WTC11 (cell line): ENCODE results near the gene APLF. TPM values are rescaled to one million over a fixed set of nuclear protein-coding genes. Genes with fewer than 3 reads are reported as not detected.

Experiments used
- ATAC-seq: fragments of 200-7000 bp; cut with Tn5 transposase; 2 replicates; pipeline ENCODE4 v1.10.0; 2021; ENCODE audit warnings: mild to moderate bottlenecking, moderate library complexity
- CTCF ChIA-PET: fragments of 300-600 bp; sonication (Branson Sonifier 250); formaldehyde crosslinking; loops from one replicate; lab custom pipeline; 2021; ENCODE audit warnings: antibody characterized with exemption; lab: Charles Lee
- POLR2A ChIA-PET: fragments of 350-600 bp; sonication (Branson Sonifier 250); formaldehyde crosslinking; loops from one replicate; lab custom pipeline; 2021; ENCODE audit warnings: antibody characterized with exemption; lab: Charles Lee
- DNase-seq: peaks from one replicate; pipeline ENCODE4 v3.0.0; 2021; ENCODE audit warnings: low spot score
- H3K27ac Mint-ChIP-seq: 2 replicates; pipeline ENCODE4 v1.8.0; 2021; ENCODE audit warnings: mixed read lengths
- H3K27me3 Mint-ChIP-seq: 2 replicates; pipeline ENCODE4 v1.8.0; 2021; ENCODE audit warnings: low read depth, mild to moderate bottlenecking, moderate library complexity, mixed read lengths
- H3K36me3 Mint-ChIP-seq: 2 replicates; pipeline ENCODE4 v1.8.0; 2021; ENCODE audit warnings: mixed read lengths
- H3K4me1 Mint-ChIP-seq: 2 replicates; pipeline ENCODE4 v1.8.0; 2022; ENCODE audit warnings: mixed read lengths
- H3K4me3 Mint-ChIP-seq: 2 replicates; pipeline ENCODE4 v1.8.0; 2021; ENCODE audit warnings: mild to moderate bottlenecking, moderate library complexity, mixed read lengths
- H3K9me3 Mint-ChIP-seq: 2 replicates; pipeline ENCODE4 v1.8.0; 2021; ENCODE audit warnings: mixed read lengths
- ATF1 ChIP-seq: sonication (generic); formaldehyde crosslinking; IDR thresholded peaks from 2 replicates; pipeline ENCODE4 v1.8.1; 2023; ENCODE audit warnings: mild to moderate bottlenecking, moderate library complexity, missing genetic modification reagents
- ELF4 ChIP-seq: sonication (generic); formaldehyde crosslinking; IDR thresholded peaks from 2 replicates; pipeline ENCODE4 v1.8.1; 2022; ENCODE audit warnings: low read depth, mild to moderate bottlenecking, moderate library complexity, missing genetic modification reagents
- ESRRA ChIP-seq: sonication (generic); formaldehyde crosslinking; IDR thresholded peaks from 2 replicates; pipeline ENCODE4 v1.8.1; 2022; ENCODE audit warnings: mild to moderate bottlenecking, missing genetic modification reagents, borderline replicate concordance
- FOXK1 ChIP-seq: sonication (generic); formaldehyde crosslinking; IDR thresholded peaks from 2 replicates; pipeline ENCODE4 v1.8.0; 2022; ENCODE audit warnings: mild to moderate bottlenecking, moderate library complexity, missing genetic modification reagents
- GRHL2 ChIP-seq: fragments of 250-450 bp; sonication (Bioruptor Pico); IDR thresholded peaks from 2 replicates; pipeline ENCODE4 v1.8.0; 2022; ENCODE audit warnings: mild to moderate bottlenecking, moderate library complexity; ENCODE audit not compliant: insufficient replicate concordance, severe bottlenecking
- KAT7 ChIP-seq: sonication (generic); formaldehyde crosslinking; IDR thresholded peaks from 2 replicates; pipeline ENCODE4 v1.8.1; 2023; ENCODE audit warnings: missing genetic modification reagents, mild to moderate bottlenecking, borderline replicate concordance
- NFE2L1 ChIP-seq: sonication (generic); formaldehyde crosslinking; IDR thresholded peaks from 2 replicates; pipeline ENCODE4 v1.8.1; 2023; ENCODE audit warnings: missing genetic modification reagents
- TP53 ChIP-seq: sonication (generic); formaldehyde crosslinking; IDR thresholded peaks from 2 replicates; pipeline ENCODE4 v1.8.1; 2023; ENCODE audit warnings: mild to moderate bottlenecking, missing genetic modification reagents
- ZNF121 ChIP-seq: sonication (generic); formaldehyde crosslinking; IDR thresholded peaks from 2 replicates; pipeline ENCODE4 v1.8.0; 2023; ENCODE audit warnings: missing genetic modification reagents
- ZNF263 ChIP-seq: sonication (generic); formaldehyde crosslinking; IDR thresholded peaks from 2 replicates; pipeline ENCODE4 v1.8.1; 2022; ENCODE audit warnings: low read depth, mild to moderate bottlenecking, moderate library complexity, missing genetic modification reagents
- ZNF416 ChIP-seq: fragments of 250-450 bp; sonication (Bioruptor Pico); IDR thresholded peaks from 2 replicates; pipeline ENCODE4 v1.9.0; 2021; ENCODE audit warnings: mild to moderate bottlenecking, inconsistent platforms
- total RNA-seq: library from RNA; stranded (reverse); gene quantifications from 3 replicates; pipeline ENCODE4 v1.2.3, GENCODE V29; 2021
- TF ChIP-seq, protein P1 (sequence below): sonication (generic); formaldehyde crosslinking; IDR thresholded peaks from 2 replicates; pipeline ENCODE4 v1.8.0; 2023; ENCODE audit warnings: missing genetic modification reagents, mild to moderate bottlenecking, borderline replicate concordance
- TF ChIP-seq, protein P2 (sequence below): sonication (generic); formaldehyde crosslinking; IDR thresholded peaks from 2 replicates; pipeline ENCODE4 v1.8.0; 2023; ENCODE audit warnings: missing genetic modification reagents
- TF ChIP-seq, protein P3 (sequence below): sonication (generic); formaldehyde crosslinking; IDR thresholded peaks from 2 replicates; pipeline ENCODE4 v1.8.1; 2022; ENCODE audit warnings: low read depth, mild to moderate bottlenecking, moderate library complexity, missing genetic modification reagents, borderline replicate concordance
- TF ChIP-seq, protein P4 (sequence below): sonication (generic); formaldehyde crosslinking; IDR thresholded peaks from 2 replicates; pipeline ENCODE4 v1.8.1; 2022; ENCODE audit warnings: mild to moderate bottlenecking, missing genetic modification reagents, moderate library complexity, borderline replicate concordance
- TF ChIP-seq, protein P5 (sequence below): sonication (generic); formaldehyde crosslinking; IDR thresholded peaks from 2 replicates; pipeline ENCODE4 v1.8.0; 2022; ENCODE audit warnings: mild to moderate bottlenecking, missing genetic modification reagents
- TF ChIP-seq, protein P6 (sequence below): sonication (generic); formaldehyde crosslinking; conservative IDR thresholded peaks from 2 replicates; pipeline ENCODE4 v1.8.1; 2022; ENCODE audit warnings: mild to moderate bottlenecking, missing genetic modification reagents
- TF ChIP-seq, protein P7 (sequence below): sonication (generic); formaldehyde crosslinking; IDR thresholded peaks from 2 replicates; pipeline ENCODE4 v1.8.1; 2022; ENCODE audit warnings: missing genetic modification reagents, borderline replicate concordance
- TF ChIP-seq, protein P8 (sequence below): fragments of 250-450 bp; sonication (Bioruptor Pico); conservative IDR thresholded peaks from 2 replicates; pipeline ENCODE4 v1.9.0; 2021; ENCODE audit warnings: mild to moderate bottlenecking
- TF ChIP-seq, protein P9 (sequence below): fragments of 250-450 bp; sonication (Bioruptor Pico); IDR thresholded peaks from 2 replicates; pipeline ENCODE4 v2.1.2; 2022; ENCODE audit warnings: mild to moderate bottlenecking, moderate library complexity

APLF gene
- total RNA-seq, 1 experiment from 2014 or later = 2.7 TPM

DNA sequence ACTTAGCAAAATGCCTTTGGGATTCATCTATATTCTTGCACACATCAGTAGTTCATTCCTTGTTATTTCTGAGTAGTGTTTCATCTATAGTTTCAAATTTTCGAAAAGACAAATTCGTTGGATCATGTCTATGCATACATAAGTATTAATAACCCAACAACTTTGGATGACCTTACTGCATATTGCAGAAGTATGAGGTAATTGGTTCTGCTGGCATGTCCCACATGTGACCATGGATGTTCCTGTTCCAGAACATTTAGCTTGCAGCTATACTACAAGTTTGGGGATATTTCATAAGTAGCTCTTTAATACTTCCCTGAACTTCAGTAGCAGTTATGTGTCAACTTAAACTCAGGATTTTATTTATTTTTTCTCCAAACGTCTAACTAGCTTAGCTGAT lies 44.9 kb downstream of the APLF start:
- ChIA-PET CTCF (interaction anchor here (0.8 kb wide), 1 partner anchor 25 kb away, joined by 3 read pairs; no protein-coding TSS in a partner anchor), POLR2A (no interaction called here)
- H3K9me3 Mint-ChIP-seq = peaks cover 6% of the 10 kb centered on the region; the same call in 1 of the 2 replicates
- no peak overlapping the region for H3K4me3 Mint-ChIP-seq
- H3K4me1 Mint-ChIP-seq = no peaks in the 10 kb centered on the region
- H3K36me3 Mint-ChIP-seq = peaks cover 6% of the 10 kb centered on the region; the same call in 1 of the 2 replicates
- no peak for ATAC-seq
- TF ChIP-seq ESRRA (CRISPR knock-in tag) (no peak), ZNF121 (no peak), KAT7 (no peak), ATF1 (CRISPR knock-in tag) (no peak), ZNF416 (CRISPR knock-in tag) (no peak), NFE2L1 (CRISPR knock-in tag) (no peak), FOXK1 (CRISPR knock-in tag) (no peak), TP53 (CRISPR knock-in tag) (no peak), GRHL2 (CRISPR knock-in tag) (no peak), ZNF263 (no peak), ELF4 (CRISPR knock-in tag) (no peak)
- TF ChIP-seq, protein P1, sequence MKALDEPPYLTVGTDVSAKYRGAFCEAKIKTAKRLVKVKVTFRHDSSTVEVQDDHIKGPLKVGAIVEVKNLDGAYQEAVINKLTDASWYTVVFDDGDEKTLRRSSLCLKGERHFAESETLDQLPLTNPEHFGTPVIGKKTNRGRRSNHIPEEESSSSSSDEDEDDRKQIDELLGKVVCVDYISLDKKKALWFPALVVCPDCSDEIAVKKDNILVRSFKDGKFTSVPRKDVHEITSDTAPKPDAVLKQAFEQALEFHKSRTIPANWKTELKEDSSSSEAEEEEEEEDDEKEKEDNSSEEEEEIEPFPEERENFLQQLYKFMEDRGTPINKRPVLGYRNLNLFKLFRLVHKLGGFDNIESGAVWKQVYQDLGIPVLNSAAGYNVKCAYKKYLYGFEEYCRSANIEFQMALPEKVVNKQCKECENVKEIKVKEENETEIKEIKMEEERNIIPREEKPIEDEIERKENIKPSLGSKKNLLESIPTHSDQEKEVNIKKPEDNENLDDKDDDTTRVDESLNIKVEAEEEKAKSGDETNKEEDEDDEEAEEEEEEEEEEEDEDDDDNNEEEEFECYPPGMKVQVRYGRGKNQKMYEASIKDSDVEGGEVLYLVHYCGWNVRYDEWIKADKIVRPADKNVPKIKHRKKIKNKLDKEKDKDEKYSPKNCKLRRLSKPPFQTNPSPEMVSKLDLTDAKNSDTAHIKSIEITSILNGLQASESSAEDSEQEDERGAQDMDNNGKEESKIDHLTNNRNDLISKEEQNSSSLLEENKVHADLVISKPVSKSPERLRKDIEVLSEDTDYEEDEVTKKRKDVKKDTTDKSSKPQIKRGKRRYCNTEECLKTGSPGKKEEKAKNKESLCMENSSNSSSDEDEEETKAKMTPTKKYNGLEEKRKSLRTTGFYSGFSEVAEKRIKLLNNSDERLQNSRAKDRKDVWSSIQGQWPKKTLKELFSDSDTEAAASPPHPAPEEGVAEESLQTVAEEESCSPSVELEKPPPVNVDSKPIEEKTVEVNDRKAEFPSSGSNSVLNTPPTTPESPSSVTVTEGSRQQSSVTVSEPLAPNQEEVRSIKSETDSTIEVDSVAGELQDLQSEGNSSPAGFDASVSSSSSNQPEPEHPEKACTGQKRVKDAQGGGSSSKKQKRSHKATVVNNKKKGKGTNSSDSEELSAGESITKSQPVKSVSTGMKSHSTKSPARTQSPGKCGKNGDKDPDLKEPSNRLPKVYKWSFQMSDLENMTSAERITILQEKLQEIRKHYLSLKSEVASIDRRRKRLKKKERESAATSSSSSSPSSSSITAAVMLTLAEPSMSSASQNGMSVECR = no peak
- TF ChIP-seq, protein P2, sequence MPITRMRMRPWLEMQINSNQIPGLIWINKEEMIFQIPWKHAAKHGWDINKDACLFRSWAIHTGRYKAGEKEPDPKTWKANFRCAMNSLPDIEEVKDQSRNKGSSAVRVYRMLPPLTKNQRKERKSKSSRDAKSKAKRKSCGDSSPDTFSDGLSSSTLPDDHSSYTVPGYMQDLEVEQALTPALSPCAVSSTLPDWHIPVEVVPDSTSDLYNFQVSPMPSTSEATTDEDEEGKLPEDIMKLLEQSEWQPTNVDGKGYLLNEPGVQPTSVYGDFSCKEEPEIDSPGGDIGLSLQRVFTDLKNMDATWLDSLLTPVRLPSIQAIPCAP (CRISPR knock-in tag) = no peak
- TF ChIP-seq, protein P3, sequence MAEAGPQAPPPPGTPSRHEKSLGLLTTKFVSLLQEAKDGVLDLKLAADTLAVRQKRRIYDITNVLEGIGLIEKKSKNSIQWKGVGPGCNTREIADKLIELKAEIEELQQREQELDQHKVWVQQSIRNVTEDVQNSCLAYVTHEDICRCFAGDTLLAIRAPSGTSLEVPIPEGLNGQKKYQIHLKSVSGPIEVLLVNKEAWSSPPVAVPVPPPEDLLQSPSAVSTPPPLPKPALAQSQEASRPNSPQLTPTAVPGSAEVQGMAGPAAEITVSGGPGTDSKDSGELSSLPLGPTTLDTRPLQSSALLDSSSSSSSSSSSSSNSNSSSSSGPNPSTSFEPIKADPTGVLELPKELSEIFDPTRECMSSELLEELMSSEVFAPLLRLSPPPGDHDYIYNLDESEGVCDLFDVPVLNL (CRISPR knock-in tag) = no peak
- TF ChIP-seq, protein P4, sequence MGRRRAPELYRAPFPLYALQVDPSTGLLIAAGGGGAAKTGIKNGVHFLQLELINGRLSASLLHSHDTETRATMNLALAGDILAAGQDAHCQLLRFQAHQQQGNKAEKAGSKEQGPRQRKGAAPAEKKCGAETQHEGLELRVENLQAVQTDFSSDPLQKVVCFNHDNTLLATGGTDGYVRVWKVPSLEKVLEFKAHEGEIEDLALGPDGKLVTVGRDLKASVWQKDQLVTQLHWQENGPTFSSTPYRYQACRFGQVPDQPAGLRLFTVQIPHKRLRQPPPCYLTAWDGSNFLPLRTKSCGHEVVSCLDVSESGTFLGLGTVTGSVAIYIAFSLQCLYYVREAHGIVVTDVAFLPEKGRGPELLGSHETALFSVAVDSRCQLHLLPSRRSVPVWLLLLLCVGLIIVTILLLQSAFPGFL (CRISPR knock-in tag) = no peak
- TF ChIP-seq, protein P5, sequence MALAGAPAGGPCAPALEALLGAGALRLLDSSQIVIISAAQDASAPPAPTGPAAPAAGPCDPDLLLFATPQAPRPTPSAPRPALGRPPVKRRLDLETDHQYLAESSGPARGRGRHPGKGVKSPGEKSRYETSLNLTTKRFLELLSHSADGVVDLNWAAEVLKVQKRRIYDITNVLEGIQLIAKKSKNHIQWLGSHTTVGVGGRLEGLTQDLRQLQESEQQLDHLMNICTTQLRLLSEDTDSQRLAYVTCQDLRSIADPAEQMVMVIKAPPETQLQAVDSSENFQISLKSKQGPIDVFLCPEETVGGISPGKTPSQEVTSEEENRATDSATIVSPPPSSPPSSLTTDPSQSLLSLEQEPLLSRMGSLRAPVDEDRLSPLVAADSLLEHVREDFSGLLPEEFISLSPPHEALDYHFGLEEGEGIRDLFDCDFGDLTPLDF (CRISPR knock-in tag) = no peak
- TF ChIP-seq, protein P6, sequence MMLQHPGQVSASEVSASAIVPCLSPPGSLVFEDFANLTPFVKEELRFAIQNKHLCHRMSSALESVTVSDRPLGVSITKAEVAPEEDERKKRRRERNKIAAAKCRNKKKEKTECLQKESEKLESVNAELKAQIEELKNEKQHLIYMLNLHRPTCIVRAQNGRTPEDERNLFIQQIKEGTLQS (CRISPR knock-in tag) = no peak
- TF ChIP-seq, protein P7, sequence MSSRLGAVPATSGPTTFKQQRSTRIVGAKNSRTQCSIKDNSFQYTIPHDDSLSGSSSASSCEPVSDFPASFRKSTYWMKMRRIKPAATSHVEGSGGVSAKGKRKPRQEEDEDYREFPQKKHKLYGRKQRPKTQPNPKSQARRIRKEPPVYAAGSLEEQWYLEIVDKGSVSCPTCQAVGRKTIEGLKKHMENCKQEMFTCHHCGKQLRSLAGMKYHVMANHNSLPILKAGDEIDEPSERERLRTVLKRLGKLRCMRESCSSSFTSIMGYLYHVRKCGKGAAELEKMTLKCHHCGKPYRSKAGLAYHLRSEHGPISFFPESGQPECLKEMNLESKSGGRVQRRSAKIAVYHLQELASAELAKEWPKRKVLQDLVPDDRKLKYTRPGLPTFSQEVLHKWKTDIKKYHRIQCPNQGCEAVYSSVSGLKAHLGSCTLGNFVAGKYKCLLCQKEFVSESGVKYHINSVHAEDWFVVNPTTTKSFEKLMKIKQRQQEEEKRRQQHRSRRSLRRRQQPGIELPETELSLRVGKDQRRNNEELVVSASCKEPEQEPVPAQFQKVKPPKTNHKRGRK (CRISPR knock-in tag) = no peak
- TF ChIP-seq, protein P8, sequence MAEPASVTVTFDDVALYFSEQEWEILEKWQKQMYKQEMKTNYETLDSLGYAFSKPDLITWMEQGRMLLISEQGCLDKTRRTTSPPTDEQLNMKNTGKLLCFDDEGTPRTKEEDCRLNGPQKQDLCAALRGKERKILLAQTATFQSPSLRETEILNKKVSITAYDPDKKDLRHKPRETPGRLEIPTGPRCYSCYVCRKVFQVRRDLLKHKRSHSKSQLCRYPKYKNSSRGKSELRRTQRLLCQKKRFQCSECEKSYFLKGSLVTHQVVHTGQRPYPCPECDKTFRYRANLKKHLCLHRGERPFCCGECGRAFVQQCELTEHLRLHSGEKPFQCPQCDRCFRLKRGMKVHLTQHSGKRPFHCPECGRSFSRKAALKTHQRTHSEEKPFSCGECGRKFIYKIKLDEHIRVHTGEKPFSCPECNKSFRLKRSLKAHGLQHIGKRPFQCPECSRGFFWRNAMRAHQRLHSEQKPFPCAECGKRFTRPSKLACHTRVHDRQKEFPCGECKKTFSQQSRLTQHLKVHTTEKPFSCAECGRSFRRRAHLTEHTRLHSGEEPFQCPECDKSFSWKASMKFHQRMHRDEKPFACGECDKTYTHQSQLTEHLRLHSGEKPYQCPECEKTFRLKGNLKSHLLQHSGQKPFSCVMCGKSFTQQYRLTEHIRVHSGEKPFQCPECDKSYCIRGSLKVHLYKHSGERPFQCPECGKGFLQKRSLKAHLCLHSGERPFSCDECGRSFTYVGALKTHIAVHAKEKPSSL (CRISPR knock-in tag) = no peak
- TF ChIP-seq, protein P9, sequence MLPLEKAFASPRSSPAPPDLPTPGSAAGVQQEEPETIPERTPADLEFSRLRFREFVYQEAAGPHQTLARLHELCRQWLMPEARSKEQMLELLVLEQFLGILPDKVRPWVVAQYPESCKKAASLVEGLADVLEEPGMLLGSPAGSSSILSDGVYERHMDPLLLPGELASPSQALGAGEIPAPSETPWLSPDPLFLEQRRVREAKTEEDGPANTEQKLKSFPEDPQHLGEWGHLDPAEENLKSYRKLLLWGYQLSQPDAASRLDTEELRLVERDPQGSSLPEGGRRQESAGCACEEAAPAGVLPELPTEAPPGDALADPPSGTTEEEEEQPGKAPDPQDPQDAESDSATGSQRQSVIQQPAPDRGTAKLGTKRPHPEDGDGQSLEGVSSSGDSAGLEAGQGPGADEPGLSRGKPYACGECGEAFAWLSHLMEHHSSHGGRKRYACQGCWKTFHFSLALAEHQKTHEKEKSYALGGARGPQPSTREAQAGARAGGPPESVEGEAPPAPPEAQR (CRISPR knock-in tag) = no peak
- H3K27me3 Mint-ChIP-seq = no peaks in the 10 kb centered on the region; the same call in 1 of the 2 replicates
- DNase-seq = no peak
- no peak overlapping the region for H3K27ac Mint-ChIP-seq
